NCI-H2171 (cell line): ENCODE measurements around the gene CERS5.
"Not testable (repeated sequence)": the region's sequence is repeated elsewhere in the genome, so short reads cannot be mapped to it uniquely, and the experiment has no call there.

ENCODE experiments used
- DNase-seq: peaks from one replicate; lab custom pipeline; 2025; lab: John Stamatoyannopoulos, UW

The CERS5 gene

DNA sequence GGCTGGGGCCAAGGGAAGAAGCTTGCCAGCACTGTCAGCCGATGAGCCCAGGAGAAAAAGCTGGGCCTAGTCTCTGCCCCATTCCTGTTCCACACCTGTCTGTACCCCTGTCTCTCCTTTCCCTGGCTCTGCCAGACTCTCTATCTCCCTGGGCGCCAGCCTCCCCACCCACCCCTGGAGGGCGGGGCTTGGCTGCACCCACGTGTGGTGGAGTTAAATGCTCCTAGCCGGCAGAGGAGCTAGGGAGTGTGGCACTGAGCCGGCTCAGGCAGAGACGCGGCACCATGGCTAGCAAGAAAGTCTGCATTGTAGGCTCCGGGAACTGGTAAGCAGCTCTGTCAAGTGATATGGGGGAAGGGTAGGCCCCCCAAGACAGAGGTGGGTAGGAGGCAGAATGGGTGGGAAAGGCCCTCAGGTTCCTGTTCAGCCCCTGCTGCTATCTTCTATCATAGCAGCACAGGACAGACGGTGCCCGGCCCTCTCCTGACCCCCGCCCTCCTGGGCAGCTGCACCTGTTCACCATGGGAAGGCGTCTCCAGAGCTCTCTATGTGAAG is 63.3 kb downstream of the CERS5 start, which contains the start of gene GPD1:
Gene GPD1, plus strand, starts transcription at position 242 of the 555 bp plus-strand sequence. Its CDS starts 43 bp downstream, at position 285.
- peak; percentile 83 for DNase-seq

DNA sequence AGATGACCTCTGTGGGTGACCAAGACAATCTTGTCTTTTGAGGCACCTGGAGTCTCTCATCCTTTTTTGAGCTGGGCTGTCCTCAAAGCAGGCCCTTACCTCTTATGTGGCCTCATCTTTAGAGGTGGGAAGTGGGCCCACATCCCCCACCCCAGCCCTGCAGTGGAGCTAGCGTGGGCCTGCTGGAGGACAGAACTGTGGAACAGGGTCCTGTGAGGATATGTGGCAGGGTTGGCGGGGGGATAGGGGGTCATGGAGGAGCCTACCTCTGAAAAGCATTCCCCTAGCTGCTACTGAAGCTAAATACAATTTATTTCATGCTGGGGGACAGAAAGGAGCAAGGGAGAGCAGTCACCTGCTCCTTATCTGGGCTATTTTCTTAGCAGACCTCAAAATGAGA is 63.8 kb downstream of the CERS5 start:
- DNase-seq, result no peak

DNA sequence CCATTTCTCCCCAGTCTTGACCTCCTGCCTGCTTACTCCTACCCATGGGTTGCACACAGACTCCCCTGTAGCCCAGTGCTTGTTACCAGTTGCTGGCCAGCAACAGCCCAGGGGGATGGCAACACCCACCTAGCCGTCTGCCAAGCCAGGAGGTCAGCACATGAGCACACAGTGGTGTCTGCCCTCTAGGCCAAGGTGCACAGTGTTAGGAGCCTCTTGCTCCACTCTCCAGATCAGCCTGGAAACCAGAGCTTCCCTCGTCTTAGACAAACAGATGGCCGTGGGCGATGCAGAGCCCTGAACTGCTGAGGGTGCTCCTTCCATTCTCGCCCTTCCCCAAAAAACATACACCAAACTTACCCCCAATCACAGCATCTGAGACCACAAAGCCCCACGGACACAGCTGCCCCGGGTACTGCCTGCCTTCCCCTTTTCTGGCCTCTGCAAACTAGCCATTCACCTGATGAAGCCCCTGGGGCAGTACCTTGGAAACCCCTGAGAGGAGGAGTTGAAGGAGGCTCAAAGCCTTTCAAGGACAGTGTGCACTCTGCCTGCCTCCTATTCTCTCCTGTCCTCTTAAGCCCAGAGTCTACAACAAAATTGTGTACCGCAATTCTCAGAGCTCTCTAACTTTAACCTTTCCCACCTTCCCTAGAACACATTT is 64.4 kb downstream of the CERS5 start:
- no peak for DNase-seq

DNA sequence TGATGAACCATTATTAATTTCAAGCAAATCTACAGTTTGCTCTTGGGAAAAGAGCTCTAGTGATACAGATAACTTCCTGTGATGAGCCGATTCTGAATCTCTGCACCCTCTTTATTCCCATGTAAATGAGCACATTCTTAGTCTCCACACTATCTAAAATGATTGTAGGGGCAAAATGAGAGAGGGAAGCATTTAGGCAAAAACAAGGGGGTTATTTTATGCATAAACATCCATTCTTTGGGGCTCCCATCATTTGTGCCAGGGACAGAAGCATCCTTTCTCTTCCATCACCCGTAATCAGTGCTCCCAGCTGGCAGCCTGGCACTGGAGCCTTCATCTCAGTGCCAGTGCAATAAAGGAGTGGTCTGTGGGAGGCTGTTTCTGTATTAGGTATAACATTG is 65.0 kb downstream of the CERS5 start:
- DNase-seq, result no peak

DNA sequence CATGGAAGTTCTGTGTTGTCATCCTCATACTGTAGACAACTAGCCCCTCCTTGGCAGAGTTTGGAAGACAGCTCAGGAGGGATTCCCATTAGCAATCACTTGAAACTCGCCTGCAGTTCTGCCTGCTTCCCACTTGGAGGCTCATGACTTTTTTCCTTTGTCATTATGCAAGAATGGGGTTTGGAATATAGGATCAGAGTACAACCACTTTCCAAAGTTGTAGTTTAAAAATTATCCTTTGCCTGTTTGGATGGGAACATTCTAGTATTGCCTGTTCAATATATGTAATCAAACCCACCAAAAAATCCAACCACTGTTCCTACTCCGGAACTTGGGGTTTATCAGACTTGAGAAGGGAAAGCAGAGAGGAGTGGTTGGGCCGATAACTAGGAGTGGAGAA is 65.5 kb downstream of the CERS5 start:
- DNase-seq, result peak; percentile 14

DNA sequence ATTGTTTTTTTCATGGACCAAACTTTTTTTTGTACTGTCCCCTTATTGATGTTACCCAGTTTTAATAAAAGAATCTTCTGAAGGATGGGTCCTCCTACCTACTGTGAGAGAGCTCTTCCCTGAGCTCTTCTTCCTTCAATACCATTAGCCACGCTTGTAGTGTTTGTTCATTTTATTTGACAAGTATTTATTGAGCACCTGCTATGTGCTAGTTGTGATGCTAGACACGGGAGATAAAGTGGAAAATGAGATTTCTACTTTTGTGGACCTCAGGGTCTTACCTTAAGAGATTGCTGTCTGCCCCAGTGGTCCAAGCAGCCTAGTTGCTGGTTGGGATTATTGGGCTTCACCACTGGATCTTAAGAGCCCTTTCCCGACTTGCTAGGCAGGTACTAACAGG is 66.6 kb downstream of the CERS5 start:
- no peak for DNase-seq

DNA sequence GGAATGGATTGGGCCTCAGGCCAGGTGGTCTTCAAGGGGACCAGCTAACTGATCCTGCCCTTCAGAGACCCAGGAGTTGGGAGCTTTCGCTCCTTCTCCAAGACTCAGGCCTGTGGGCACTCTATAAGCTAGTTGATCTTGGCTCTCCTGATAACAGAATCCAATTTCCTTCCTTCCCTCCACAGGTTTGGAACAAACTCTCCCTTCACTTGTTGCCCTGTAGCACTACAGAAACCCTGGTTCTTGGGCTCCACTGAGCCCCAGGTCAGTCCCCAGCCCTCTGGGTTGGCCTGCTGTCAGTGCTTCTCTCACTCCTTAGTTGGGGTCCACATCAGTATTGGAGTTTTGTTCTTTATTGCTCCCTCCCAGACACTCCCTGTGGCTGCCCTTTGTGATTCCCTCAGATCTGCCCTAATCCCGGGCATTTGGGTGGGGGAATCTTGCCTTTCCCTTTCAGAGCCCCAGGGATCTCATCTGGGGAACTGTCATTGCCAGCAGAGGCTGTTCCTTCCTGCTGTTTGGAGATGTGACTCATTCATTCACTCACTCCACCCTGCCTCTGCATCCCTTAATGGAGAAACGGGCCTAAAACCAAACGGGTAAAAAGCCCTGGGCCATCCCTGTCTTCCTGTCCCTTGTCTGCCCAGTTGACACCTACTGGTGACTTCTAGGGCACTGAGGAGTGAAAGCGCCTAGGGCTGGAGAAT is 67.7 kb downstream of the CERS5 start:
- DNase-seq, result no peak

DNA sequence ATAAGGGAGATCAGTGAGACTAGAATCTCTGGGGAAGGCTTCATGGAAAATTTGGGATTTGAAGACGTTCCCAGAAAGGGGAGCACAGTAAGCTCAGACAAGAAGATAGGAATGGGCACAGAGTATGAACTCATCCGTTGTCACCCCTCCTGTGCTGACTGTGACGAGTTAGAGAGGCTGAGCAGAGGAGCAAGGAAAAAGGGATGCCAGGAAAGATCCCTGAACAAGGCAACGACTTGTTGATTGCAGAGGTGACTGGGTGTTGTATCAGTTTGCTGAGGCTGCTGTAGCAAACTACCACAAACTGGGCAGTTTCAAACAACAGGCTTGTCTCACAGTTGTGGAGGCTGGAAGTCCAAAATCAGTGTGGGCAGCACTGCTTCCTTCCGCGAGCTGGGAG is 69.2 kb downstream of the CERS5 start:
- no peak for DNase-seq

DNA sequence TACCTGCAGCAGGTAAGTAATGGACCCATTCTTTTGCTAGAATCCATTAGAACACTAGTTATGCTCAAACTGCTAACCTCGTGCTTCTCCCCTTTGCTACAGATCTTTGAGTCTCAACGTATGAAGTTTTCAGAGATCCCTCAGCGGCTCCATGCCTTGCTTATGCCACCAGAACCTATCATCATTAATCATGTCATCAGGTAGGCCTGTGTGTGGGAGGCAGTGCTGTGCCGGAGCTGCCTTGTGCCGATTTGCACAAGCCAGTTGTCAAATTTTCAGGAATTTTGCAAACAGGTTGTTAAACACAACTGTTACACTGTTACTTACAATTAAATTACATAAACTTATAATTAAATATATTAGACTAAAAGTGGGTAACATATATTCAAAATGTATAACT is 76.8 kb downstream of the CERS5 start:
- DNase-seq, result no peak

DNA sequence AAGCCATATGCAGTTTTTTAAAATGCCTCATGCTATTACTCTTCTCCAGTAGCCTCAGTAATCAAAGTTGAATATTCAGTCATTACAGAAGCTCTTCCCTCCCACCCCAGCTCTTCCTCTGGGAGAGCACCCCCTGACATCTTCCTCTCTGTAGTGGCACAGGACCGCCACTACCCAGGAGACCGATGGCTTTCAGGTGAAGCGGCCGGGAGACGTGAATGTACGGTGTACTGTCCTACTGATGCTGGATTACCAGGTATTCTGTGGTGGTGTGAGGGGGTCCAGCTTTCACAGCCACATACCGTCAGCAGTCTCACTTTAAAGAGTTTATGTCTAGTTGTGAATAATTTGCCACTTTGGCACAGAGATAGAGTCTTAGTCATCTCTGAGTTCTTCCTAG is 77.4 kb downstream of the CERS5 start:
- DNase-seq, result no peak

DNA sequence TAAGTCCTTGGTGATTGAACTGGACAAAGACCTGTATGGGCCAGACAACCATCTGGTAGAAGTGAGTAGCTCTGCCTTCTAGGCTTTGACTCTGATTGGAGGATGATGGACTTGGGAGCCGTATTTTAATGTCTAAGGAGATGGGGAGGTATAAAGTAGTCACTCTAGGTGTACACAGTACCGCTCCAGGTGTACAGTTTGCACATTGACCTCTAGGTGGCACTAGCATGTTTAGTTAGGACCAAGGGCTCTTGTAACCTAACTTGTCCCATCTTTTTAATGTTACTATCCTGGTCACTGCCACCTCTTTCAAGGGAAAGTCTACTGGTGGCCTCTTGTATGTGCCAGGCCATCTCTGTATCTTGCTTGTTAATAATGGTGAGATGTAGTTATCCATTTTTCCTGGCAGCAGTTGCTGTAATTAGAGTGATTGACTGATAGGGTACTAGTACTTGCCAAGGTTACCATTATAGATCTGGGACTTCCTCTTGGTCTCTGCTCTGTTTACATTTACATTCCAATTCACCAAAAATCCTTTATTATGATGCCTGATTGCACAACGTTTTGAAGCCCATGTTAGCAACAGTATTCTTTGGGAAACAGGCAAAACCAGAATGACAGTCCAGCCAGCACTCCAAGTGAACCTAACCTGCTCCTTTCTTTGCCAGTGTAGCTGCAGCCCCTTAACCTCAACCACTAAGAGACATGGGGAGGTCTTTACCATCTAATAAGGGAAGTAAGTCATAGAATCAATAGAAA is 78.4 kb downstream of the CERS5 start:
- peak; percentile 53 for DNase-seq

DNA sequence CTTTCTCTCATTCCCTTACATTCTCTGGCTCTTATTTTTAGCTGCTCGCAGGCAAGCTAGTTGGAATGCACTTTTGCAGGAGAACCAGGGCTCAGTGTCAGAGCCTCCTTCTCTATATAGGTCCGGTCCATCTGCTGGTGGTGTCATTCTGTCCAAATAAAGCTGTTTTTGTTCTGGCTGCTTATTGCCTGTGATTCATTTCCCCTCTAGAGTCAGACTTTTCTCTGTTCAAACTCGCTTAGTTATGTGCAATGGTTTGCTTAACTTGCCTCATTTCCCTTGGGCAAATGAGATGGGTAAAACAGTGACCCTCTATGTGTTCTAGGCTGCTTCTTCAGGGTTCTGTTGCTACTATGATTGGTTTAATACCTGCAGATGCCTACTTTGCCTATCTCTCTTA is 79.2 kb downstream of the CERS5 start:
- DNase-seq, result no peak

DNA sequence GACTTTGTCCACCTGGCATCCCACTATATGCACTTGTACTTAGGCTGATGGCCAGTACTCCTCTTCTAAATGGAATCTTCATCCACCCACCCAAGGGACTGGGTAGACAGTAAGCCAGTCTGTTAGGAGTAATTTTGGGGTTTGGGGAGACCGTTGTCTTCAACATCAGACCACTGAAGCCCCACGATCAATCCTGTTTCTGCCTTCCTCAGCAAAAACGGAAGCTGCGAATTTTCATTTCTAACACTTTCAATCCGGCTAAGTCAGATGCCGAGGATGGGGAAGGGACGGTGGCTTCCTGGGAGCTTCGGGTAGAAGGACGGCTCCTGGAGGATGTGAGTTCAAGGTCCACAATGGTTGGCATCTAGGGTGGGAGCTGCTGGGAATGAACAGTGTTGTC is 80.0 kb downstream of the CERS5 start:
- DNase-seq, result no peak

DNA sequence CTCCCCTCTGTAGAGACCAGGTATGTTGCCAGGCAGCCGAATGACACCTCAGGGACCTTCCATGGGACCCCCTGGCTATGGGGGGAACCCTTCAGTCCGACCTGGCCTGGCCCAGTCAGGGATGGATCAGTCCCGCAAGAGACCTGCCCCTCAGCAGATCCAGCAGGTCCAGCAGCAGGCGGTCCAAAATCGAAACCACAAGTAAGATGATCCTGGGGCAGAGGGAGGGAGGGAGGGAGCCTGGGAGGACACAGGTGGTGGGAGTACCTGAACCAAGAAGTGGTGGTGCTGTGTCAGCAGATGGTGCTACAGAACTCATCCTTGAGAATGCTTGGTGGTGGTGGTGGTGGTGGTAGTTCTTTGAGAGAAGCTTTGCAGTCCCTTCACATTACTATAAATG is 81.0 kb downstream of the CERS5 start:
- no peak for DNase-seq

DNA sequence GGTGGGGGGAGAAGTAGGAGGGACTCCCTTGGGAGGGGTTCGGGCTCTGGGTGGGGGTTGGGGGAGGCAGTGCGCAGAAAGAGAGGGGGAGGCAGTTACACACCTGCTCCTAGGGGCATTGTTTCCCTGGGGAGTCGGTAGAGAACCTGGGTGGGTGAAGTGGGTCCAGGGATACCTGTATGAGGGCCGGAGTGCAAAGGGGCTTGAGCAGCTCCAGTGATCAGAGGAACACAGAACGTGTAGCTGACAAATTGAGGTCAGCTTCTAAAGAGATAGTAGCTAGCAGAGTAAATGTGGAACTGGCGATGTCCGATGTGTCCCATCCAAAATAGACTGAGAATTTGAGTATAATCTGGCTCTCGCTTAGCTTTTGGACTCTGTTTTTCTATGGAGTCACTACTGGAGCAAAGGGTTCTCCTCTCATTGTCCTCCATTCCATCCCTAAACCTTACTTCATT is 81.5 kb downstream of the CERS5 start:
- no peak for DNase-seq

DNA sequence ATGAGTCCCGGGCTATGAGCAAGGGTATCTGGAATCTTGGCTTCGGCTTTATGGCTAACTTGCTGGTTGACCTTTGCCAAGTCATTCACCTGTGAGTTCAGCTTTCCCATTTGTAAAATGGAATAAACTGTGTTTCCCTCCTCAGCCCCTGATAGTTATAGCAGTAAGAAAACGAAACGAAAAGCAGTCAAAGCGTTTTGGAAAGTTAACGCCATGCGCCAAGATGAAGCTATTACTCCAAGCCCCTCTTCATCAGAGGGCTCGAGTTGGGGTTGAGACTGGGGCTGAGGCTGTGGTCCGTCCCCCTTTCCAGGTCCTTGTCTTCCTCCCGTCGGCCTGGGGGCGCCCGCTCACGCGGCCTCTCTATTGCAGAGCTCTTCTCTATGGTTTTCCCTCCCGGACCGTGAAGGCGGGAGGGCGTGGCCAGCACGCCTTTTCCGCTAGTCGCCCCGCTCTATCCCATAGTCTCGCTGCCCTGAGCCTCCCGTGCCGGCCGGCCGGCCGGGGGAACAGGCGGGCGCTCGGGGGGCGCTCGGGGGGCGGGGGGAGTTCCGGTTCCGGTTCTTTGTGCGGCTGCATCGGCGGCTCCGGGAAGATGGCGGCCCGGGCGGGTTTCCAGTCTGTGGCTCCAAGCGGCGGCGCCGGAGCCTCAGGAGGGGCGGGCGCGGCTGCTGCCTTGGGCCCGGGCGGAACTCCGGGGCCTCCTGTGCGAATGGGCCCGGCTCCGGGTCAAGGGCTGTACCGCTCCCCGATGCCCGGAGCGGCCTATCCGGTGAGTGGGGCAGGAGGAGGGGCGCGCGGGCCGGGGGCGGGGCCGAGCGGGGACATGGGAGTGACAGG is 82.2 kb downstream of the CERS5 start, which contains the start of gene SMARCD1:
Gene SMARCD1, plus strand, starts transcription at position 568 of the 840 bp plus-strand sequence. Its CDS starts 28 bp downstream, at position 596.
- DNase-seq, result peak; percentile 96

DNA sequence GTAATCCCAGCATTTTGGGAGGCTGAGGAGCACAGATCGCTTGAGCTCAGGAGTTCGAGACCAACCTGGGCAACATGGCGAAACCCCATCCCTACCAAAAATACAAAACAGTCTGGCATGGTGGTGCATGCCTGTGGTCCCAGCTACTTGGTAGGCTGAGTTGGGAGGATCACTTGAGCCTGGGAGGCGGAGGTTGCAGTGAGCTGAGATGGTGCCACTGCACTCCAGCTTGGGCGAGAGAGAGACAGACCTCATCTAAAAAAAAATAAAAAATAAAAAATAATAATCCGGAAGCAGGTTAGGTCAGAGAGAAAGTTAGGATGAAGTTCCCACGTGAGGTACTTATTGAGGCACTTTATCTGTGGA is 82.8 kb downstream of the CERS5 start:
- not testable (repeated sequence) for DNase-seq

DNA sequence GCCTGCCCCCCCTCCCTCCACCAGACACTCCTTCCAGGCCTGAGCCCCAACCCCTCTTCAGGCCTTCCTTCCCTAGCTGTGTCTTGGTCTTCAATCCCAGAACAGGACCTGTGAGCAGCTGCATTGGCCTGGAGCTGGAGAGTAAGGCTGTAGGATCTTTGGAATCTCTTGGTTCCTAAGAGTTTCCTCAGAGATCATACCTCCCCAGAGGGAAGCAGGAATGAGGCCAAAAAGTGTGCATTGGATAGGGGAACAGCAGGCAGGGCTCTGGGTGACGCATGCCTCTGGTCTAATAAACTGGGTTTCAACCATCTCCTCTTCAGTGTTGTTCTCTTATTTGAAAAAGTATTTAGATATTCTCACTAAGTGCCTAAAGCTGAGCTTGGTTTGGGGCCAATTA is 83.9 kb downstream of the CERS5 start:
- no peak for DNase-seq

DNA sequence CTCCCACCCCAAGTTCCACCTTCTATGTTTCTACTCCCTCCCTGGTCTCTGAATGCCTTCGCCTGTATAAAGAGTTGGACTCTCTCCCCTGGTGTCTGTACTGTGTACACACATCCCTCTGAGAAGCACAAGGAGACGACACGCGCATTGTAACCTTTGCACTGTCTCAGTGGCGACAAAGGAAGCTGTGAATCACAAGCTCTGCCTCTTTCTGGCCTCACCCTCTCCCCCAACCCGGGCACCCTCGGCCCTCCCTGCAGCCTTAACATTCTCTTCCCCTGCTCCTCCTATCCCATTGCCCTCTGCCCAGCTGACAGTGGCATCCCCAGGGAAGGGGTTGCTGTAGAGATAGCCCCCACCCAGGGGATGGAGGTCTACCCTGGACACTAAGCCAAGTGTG is 84.5 kb downstream of the CERS5 start:
- DNase-seq, result no peak

DNA sequence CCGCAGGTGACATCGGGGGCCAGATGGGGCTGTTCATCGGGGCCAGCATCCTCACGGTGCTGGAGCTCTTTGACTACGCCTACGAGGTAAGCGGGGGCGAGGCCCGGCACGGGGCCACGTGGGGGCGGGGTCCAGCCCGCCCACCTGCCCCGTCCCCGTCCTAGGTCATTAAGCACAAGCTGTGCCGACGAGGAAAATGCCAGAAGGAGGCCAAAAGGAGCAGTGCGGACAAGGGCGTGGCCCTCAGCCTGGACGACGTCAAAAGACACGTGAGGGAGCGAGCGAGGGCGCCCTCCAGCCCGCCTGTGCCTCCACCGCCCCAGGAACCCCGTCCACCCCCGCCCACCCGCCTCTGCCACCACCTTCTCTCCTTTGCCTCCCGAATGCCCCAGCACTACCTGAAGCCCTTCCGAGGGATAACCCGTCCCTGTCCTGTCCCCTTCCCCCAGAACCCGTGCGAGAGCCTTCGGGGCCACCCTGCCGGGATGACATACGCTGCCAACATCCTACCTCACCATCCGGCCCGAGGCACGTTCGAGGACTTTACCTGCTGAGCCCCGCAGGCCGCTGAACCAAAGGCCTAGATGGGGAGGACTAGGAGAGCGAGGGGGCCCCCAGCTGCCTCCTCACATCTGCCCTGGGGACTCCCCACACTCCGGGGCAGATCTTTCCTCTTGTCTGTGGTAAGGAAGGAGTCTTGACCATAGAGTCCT is 85.9 kb downstream of the CERS5 start:
- DNase-seq, result no peak

DNA sequence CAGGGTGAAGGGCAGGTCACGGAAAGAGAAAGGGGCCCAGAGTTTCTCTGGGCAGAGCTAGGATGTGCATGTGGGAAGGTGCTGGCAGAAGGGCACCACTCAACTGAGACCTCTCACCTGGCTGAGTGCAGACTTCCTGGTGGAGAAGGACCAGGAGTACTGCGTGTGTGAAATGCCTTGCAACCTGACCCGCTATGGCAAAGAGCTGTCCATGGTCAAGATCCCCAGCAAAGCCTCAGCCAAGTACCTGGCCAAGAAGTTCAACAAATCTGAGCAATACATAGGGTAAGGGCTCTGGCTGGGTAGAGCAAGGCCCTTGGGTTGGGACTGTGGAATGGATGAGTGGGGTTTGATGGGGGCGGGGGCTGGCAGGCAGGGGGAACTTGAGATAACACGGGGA is 87.4 kb downstream of the CERS5 start:
- no peak for DNase-seq
